PC-9 (cell line): Measurements from ENCODE around the gene PRKG1.

Experiments
- EZH2 ChIP-seq: fragments of 200-600 bp; sonication (generic); IDR thresholded peaks from 2 replicates; pipeline ENCODE4 v1.8.0; 2017; ENCODE audit warnings: antibody characterized with exemption, low read depth
- TF ChIP-seq, protein P1 (sequence below): fragments of 200-600 bp; sonication (generic); conservative IDR thresholded peaks from 2 replicates; pipeline ENCODE4 v1.6.1; 2017; ENCODE audit warnings: mixed run types, antibody characterized with exemption, mild to moderate bottlenecking, moderate library complexity

DNA sequence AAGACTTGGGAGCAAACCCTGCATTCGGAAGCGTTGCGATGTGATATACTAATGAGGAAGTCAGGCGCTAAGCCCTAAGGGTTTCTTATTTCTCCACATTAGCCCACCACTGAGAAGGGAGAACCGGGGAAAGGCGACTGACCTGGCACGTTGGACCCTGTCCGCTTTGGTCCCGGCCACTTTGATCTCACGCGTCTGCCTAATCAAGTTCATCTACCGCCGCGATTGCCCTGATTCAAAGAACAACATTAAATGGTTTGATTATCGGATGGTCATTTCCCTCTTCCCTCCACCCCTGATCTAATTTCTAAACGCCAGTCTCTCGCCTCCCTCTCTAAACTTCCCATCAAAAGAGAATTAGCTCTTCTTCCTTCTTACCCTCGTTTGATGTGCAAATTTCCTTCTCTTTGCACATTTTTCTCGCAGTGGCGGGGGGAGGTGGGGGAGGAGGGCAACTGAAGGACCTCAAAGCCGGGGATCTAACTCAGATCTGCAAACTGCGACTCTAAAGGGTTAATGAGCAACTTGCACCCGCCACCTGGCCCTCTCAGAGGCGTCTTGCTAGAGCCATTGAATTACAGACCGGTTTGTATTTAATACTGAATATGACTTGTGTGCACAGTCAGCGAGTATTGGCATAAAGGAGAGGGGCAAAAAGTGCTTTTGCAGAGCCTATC, 1239.1 kb downstream of the PRKG1 start:
- TF ChIP-seq, protein P1, sequence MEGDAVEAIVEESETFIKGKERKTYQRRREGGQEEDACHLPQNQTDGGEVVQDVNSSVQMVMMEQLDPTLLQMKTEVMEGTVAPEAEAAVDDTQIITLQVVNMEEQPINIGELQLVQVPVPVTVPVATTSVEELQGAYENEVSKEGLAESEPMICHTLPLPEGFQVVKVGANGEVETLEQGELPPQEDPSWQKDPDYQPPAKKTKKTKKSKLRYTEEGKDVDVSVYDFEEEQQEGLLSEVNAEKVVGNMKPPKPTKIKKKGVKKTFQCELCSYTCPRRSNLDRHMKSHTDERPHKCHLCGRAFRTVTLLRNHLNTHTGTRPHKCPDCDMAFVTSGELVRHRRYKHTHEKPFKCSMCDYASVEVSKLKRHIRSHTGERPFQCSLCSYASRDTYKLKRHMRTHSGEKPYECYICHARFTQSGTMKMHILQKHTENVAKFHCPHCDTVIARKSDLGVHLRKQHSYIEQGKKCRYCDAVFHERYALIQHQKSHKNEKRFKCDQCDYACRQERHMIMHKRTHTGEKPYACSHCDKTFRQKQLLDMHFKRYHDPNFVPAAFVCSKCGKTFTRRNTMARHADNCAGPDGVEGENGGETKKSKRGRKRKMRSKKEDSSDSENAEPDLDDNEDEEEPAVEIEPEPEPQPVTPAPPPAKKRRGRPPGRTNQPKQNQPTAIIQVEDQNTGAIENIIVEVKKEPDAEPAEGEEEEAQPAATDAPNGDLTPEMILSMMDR, result no peak
- no peak for TF ChIP-seq EZH2
